IMR-90 (cell line): ENCODE measurements around the gene JPT2. TPM values are rescaled to one million over a fixed set of nuclear protein-coding genes. Genes with fewer than 3 reads are reported as not detected.

ENCODE experiments used
- ATAC-seq: fragments of 200-7000 bp; cut with Tn5 transposase; 2 replicates; pipeline ENCODE4 v1.9.1; 2020; ENCODE audit warnings: low read depth, mild to moderate bottlenecking, moderate library complexity
- BruUV-seq: library from RNA; stranded (reverse); fragments of 400-500 nt; replicated peaks from 2 replicates; lab custom pipeline; 2021; lab: Mats Ljungman, UMichigan
- CTCF ChIA-PET: fragments of 300-600 bp; formaldehyde crosslinking; extraction: SDS; loops from one replicate; lab custom pipeline; 2021; ENCODE audit warnings: antibody characterized with exemption; lab: Yijun Ruan, JAX
- POLR2A ChIA-PET: fragments of 300-600 bp; sonication (Branson Sonifier 250); formaldehyde crosslinking; loops from one replicate; lab custom pipeline; 2022; ENCODE audit warnings: antibody characterized with exemption; ENCODE audit not compliant: unreplicated experiment; lab: Charles Lee
- DNase-seq: peaks from one replicate; pipeline ENCODE4 v3.0.0; 2013
- H2AFZ ChIP-seq: replicated peaks from 2 replicates; pipeline ENCODE3; 2013; ENCODE audit warnings: low read length, mild to moderate bottlenecking; ENCODE audit not compliant: poor library complexity
- H2AK5ac ChIP-seq: 2 replicates; pipeline ENCODE4 v1.6.1; 2013; ENCODE audit warnings: low read depth, low read length, inconsistent platforms
- H2AK9ac ChIP-seq: replicated peaks from 2 replicates; pipeline ENCODE3; 2013; ENCODE audit warnings: mild to moderate bottlenecking, low read depth, low read length, moderate library complexity; ENCODE audit not compliant: poor library complexity
- H2BK120ac ChIP-seq: 2 replicates; pipeline ENCODE4 v1.6.1; 2013; ENCODE audit warnings: low read depth, low read length, inconsistent platforms
- H2BK15ac ChIP-seq: 3 replicates; pipeline ENCODE4 v1.6.1; 2013; ENCODE audit warnings: low read depth, low read length, inconsistent platforms
- H2BK20ac ChIP-seq: 2 replicates; pipeline ENCODE4 v1.6.1; 2013; ENCODE audit warnings: low read depth, mild to moderate bottlenecking, inconsistent platforms, low read length, moderate library complexity
- H2BK5ac ChIP-seq: 2 replicates; pipeline ENCODE4 v1.6.1; 2013; ENCODE audit warnings: mild to moderate bottlenecking, low read depth, low read length, inconsistent platforms; ENCODE audit not compliant: poor library complexity, severe bottlenecking
- H3K14ac ChIP-seq: replicated peaks from 2 replicates; pipeline ENCODE4 v1.6.1; 2013; ENCODE audit warnings: low read depth, low read length, inconsistent platforms
- H3K18ac ChIP-seq: 2 replicates; pipeline ENCODE4 v1.6.1; 2013; ENCODE audit warnings: low read depth, low read length, control low read depth
- H3K23ac ChIP-seq: 2 replicates; pipeline ENCODE4 v1.6.1; 2013; ENCODE audit warnings: low read depth, low read length, inconsistent platforms
- H3K27ac ChIP-seq: 2 replicates; pipeline ENCODE4 v1.5.1; 2013; ENCODE audit warnings: mild to moderate bottlenecking, control low read depth, low read length; ENCODE audit not compliant: insufficient read depth
- H3K27me3 ChIP-seq: 2 replicates; pipeline ENCODE4 v1.6.1; 2013; ENCODE audit warnings: low read length; ENCODE audit not compliant: control insufficient read depth, insufficient read depth
- H3K36me3 ChIP-seq: 2 replicates; pipeline ENCODE4 v1.6.1; 2013; ENCODE audit warnings: low read length, mixed read lengths; ENCODE audit not compliant: control insufficient read depth, insufficient read depth
- H3K4ac ChIP-seq: 2 replicates; pipeline ENCODE4 v1.6.1; 2013; ENCODE audit warnings: low read depth, low read length, inconsistent platforms
- H3K4me1 ChIP-seq: 2 replicates; pipeline ENCODE4 v1.6.1; 2013; ENCODE audit warnings: low read length, mixed read lengths; ENCODE audit not compliant: control insufficient read depth, insufficient read depth
- H3K4me2 ChIP-seq: 2 replicates; pipeline ENCODE4 v1.6.1; 2013; ENCODE audit warnings: low read depth, mild to moderate bottlenecking, control low read depth, low read length, moderate library complexity
- H3K4me3 ChIP-seq: 2 replicates; pipeline ENCODE4 v1.5.1; 2013; ENCODE audit warnings: low read depth, mild to moderate bottlenecking, control low read depth, low read length, moderate library complexity; ENCODE audit not compliant: insufficient read depth
- H3K56ac ChIP-seq: 2 replicates; pipeline ENCODE4 v1.6.1; 2013; ENCODE audit warnings: low read length, inconsistent platforms; ENCODE audit not compliant: insufficient read depth; ENCODE audit errors: extremely low read depth
- H3K79me1 ChIP-seq, 2 experiments: 2 replicates each; pipeline ENCODE4 v1.6.1; 2013; ENCODE audit warnings: low read length in 2 of 2, inconsistent platforms in 1 of 2, low read depth in 1 of 2
- H3K9ac ChIP-seq: 2 replicates; pipeline ENCODE4 v1.6.1; 2013; ENCODE audit warnings: low read depth, low read length, control low read depth
- H3K9me1 ChIP-seq: 2 replicates; pipeline ENCODE4 v1.6.1; 2013; ENCODE audit warnings: low read length, inconsistent platforms; ENCODE audit not compliant: insufficient read depth
- H3K9me3 ChIP-seq: 2 replicates; pipeline ENCODE4 v1.6.1; 2013; ENCODE audit warnings: low read length; ENCODE audit not compliant: control insufficient read depth, insufficient read depth
- H4K20me1 ChIP-seq: 2 replicates; pipeline ENCODE4 v1.6.1; 2013; ENCODE audit warnings: low read length, inconsistent platforms; ENCODE audit not compliant: insufficient read depth
- H4K5ac ChIP-seq: 2 replicates; pipeline ENCODE4 v1.6.1; 2013; ENCODE audit warnings: mild to moderate bottlenecking, low read depth, low read length, control low read depth
- H4K8ac ChIP-seq, 2 experiments: 2 replicates each; pipeline ENCODE4 v1.6.1; 2013; ENCODE audit warnings: low read depth in 2 of 2, low read length in 2 of 2, control low read depth in 1 of 2, inconsistent platforms in 1 of 2
- H4K91ac ChIP-seq: 2 replicates; pipeline ENCODE4 v1.6.1; 2013; ENCODE audit warnings: low read depth, low read length, inconsistent platforms; ENCODE audit not compliant: insufficient read depth
- RCOR1 ChIP-seq: IDR thresholded peaks from 2 replicates; pipeline ENCODE4 v1.6.1; 2012; ENCODE audit warnings: mild to moderate bottlenecking, low read length, improper control_type of control experiment; ENCODE audit not compliant: insufficient replicate concordance
- SMC3 ChIP-seq: fragments of 150-350 bp; IDR thresholded peaks from 2 replicates; pipeline ENCODE4 v1.6.1; 2016; ENCODE audit warnings: low read depth, mild to moderate bottlenecking, antibody characterized with exemption, low read length, moderate library complexity
- WGBS, 2 experiments: methylation state at CpG; one replicate each; pipeline versions ENCODE4 v1.1.5 to v1.1.7; 2013; ENCODE audit warnings: missing lambda C conversion rate in 2 of 2; ENCODE audit not compliant: insufficient read length in 1 of 2; ENCODE audit errors: extremely low coverage in 2 of 2; 5-methylcytosine and 5-hydroxymethylcytosine counted together
- dilution Hi-C: fragments of 300-500 bp; cut with HindIII; formaldehyde crosslinking; loops from one replicate; pipeline ENCODE4 v1.14.3; 2018; ENCODE audit warnings: low sequenced_read_pairs; ENCODE audit not compliant: unreplicated experiment
- in situ Hi-C: fragments of 300-500 bp; cut with MboI; formaldehyde crosslinking; loops from 3 replicates; pipeline ENCODE4 v1.14.3; 2019; ENCODE audit warnings: low sequenced_read_pairs, inconsistent platforms, mixed read lengths
- intact Hi-C: fragments of 100-400 bp; cut with micrococcal nuclease; formaldehyde crosslinking; loops from 2 replicates; pipeline ENCODE4 v1.10.0; 2022
- polyA plus RNA-seq, 3 experiments: library from polyadenylated mRNA; depleted of rRNA; stranded (reverse); fragments of >200 nt; gene quantifications; 2 replicates each; pipeline ENCODE4 v1.2.3, GENCODE V29; 2012; ENCODE audit warnings: low replicate concordance in 1 of 3
- total RNA-seq: library from RNA; depleted of rRNA; stranded (reverse); fragments of >200 nt; gene quantifications from 2 replicates; pipeline ENCODE4 v1.2.3, GENCODE V29; 2012

Gene JPT2
- total and polyA plus RNA-seq, 2 of the 4 experiments (the other 2 are of a cell fraction): 40.0 to 41.5 TPM

GRCh38 chr16:1631230-1631629 is 46.8 kb upstream of the JPT2 start:
- 90% methylated on average over 5 of the region's 9 CpGs; no CpG with 5 or more reads in 1 of the 2 experiments for WGBS, 2 experiments
- no peak overlapping the region for H2BK15ac ChIP-seq
- H3K27me3 ChIP-seq: no peaks in the 10 kb centered on the region
- no peak overlapping the region for H3K4me2 ChIP-seq
- H4K5ac ChIP-seq: no peak overlapping the region
- H2BK20ac ChIP-seq: no peak overlapping the region
- no peak overlapping the region for H3K18ac ChIP-seq
- no peak overlapping the region for H3K56ac ChIP-seq
- H3K9me1 ChIP-seq: peaks cover 4% of the 10 kb centered on the region
- H3K9ac ChIP-seq: no peak overlapping the region
- in situ Hi-C loops (no loop called here), intact Hi-C loops (no loop called here), dilution Hi-C loops (no loop called here)
- TF ChIP-seq RCOR1: no peak
- no peak for TF ChIP-seq SMC3
- DNase-seq (no peak), ATAC-seq (no peak)
- H2AFZ ChIP-seq: no peak overlapping the region
- peaks cover 86% of the 10 kb centered on the region for H4K20me1 ChIP-seq
- no TSS peak for BruUV-seq
- H4K91ac ChIP-seq: no peak overlapping the region
- H3K4me1 ChIP-seq: no peaks in the 10 kb centered on the region
- H2AK5ac ChIP-seq: no peak overlapping the region
- no peaks in the 10 kb centered on the region for H3K9me3 ChIP-seq
- no peak overlapping the region for H3K23ac ChIP-seq
- H3K79me1 ChIP-seq: peaks cover 31 to 92% of the 10 kb centered on the region in 2 experiments
- ChIA-PET POLR2A (no interaction called here), CTCF (no interaction called here)
- no peak overlapping the region for H2BK5ac ChIP-seq
- no peak overlapping the region for H3K4me3 ChIP-seq
- no peak overlapping the region for H3K27ac ChIP-seq
- H3K4ac ChIP-seq: no peak overlapping the region
- no peak overlapping the region for H2AK9ac ChIP-seq
- no peak overlapping the region for H4K8ac ChIP-seq
- H3K36me3 ChIP-seq: peaks cover 66% of the 10 kb centered on the region
- H3K14ac ChIP-seq: no peak overlapping the region
- no peak overlapping the region for H2BK120ac ChIP-seq
